Testis (tissue), 2 donors: ENCODE results near the gene GRM5.

Experiments used
- POLR2A ChIP-seq: fragments of 450-650 bp; IDR thresholded peaks from one replicate; pipeline ENCODE4 v1.6.1; 2017; ENCODE audit warnings: antibody characterized with exemption, mild to moderate bottlenecking, moderate library complexity
- TF ChIP-seq, protein P1 (sequence below), 3 experiments: fragments of 450-650 bp in 2 of 3; fragments of 200-600 bp in 1 of 3; sonication (generic) in 1 of 3; IDR thresholded peaks; one replicate each; pipeline ENCODE4 v1.5.1; 2016 to 2019; ENCODE audit warnings: antibody characterized with exemption in 3 of 3, mild to moderate bottlenecking in 2 of 3, moderate library complexity in 1 of 3

DNA sequence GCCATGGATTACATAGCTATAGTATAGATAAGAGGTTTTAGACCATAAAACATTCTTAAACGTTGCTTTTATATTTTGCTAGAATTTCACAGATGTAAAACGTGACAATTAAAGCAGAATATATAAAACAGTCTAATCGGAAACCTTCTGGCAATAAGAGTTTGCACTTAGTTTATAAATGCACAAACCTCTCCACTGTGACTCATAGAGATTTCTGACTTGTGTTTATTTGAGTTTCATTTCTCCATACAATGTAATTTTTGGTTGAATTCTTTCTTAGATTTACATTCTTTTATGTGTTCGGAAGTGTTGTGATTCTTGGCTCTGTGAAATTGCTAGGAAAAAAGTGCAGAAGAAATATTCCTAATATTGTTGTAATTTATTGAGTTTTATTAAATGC is 439.6 kb downstream of the GRM5 start:
- TF ChIP-seq, protein P1, sequence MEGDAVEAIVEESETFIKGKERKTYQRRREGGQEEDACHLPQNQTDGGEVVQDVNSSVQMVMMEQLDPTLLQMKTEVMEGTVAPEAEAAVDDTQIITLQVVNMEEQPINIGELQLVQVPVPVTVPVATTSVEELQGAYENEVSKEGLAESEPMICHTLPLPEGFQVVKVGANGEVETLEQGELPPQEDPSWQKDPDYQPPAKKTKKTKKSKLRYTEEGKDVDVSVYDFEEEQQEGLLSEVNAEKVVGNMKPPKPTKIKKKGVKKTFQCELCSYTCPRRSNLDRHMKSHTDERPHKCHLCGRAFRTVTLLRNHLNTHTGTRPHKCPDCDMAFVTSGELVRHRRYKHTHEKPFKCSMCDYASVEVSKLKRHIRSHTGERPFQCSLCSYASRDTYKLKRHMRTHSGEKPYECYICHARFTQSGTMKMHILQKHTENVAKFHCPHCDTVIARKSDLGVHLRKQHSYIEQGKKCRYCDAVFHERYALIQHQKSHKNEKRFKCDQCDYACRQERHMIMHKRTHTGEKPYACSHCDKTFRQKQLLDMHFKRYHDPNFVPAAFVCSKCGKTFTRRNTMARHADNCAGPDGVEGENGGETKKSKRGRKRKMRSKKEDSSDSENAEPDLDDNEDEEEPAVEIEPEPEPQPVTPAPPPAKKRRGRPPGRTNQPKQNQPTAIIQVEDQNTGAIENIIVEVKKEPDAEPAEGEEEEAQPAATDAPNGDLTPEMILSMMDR (IDR thresholded peaks at IDR 0.05) = no peak
- no peak for TF ChIP-seq POLR2A
